RWPE1 (cell line): ENCODE data around the gene KRTAP5-2.

Experiments used
- CTCF ChIA-PET: fragments of 350-600 bp; sonication (Branson Sonifier 250); formaldehyde crosslinking; extraction: SDS; loops from one replicate; lab custom pipeline; 2021; lab: Yijun Ruan, JAX
- POLR2A ChIA-PET: fragments of 400-600 bp; formaldehyde crosslinking; extraction: SDS; loops from one replicate; lab custom pipeline; 2020; ENCODE audit warnings: antibody characterized with exemption; ENCODE audit not compliant: low non-redundant PET; lab: Yijun Ruan, JAX
- DNase-seq: peaks from one replicate; pipeline ENCODE4 v3.0.0; 2012; ENCODE audit warnings: low spot score
- H3K27ac ChIP-seq: fragments of 450-650 bp; 2 replicates; pipeline ENCODE4 v1.5.1; 2017
- TF ChIP-seq, protein P1 (sequence below): fragments of 450-650 bp; conservative IDR thresholded peaks from 2 replicates; pipeline ENCODE4 v1.5.1; 2017; ENCODE audit warnings: low read depth, mild to moderate bottlenecking

Gene KRTAP5-2

DNA sequence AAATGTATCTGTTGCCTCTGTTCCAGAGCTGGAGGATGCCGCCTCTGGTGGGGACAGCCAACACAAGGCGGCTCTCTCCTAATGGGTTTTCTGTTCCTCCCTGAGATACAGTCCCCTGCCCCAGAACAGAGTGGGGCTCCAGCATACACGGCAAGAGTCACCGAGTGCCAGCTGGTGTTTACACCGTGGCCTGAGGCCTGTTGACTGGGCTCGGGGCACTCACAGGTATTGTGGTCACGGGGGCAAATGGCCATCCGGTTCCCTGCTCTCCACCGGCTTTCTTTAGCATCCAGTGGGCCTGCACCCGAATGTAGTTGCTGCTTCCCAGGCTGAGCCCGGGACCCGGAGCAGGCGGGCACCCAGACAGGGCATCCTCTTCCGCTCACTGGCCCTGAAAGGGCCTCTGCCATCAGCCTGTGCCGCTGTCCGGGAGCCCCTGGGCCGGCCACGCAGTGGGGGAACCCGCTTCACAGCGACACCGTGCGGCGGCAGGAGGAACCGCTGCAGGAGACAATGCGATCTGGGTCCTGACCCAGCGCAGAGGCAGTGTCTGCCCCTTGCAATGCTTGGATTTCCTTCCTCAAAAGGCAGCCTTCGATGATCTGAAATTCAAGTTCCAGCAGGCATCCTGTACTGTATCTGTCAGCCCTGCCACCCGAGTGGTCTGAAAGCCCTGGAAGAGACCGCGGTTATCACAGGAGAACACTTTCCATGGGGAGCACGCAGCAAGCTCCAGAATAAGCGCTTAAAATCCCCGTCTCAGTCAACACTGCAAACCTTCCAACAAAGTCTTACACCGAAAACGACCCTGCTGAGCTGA lies 30.6 kb upstream of the KRTAP5-2 start:
- ChIA-PET POLR2A (no interaction called here), CTCF (interaction anchor here (0.5 to 1.6 kb wide), 10 partner anchors 9 to 700 kb away, joined by 3 to 9 read pairs (median 3); no protein-coding TSS in a partner anchor)

DNA sequence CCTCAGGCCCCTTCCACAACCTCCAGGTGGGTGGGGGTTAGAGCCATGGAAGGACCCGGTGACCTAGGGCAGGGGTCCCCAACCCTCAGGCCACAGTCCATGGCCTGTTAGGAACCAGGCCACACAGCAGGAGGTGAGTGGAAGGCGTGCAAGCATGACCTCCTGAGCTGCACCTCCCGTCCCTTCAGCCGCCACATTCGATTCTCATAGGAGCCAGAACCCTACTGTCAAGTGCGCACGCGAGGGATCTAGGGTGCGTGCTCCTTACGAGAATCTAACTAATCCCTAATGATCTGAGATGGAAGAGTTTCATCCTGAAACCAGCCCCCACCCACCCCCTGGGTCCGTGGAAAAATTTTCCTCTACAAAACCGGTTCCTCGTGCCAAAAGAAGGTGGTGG lies 27.4 kb upstream of the KRTAP5-2 start:
- CTCF ChIA-PET, result no interaction called here
- no peak overlapping the region for H3K27ac ChIP-seq
- POLR2A ChIA-PET, result no interaction called here
- no peak for DNase-seq
- TF ChIP-seq, protein P1, sequence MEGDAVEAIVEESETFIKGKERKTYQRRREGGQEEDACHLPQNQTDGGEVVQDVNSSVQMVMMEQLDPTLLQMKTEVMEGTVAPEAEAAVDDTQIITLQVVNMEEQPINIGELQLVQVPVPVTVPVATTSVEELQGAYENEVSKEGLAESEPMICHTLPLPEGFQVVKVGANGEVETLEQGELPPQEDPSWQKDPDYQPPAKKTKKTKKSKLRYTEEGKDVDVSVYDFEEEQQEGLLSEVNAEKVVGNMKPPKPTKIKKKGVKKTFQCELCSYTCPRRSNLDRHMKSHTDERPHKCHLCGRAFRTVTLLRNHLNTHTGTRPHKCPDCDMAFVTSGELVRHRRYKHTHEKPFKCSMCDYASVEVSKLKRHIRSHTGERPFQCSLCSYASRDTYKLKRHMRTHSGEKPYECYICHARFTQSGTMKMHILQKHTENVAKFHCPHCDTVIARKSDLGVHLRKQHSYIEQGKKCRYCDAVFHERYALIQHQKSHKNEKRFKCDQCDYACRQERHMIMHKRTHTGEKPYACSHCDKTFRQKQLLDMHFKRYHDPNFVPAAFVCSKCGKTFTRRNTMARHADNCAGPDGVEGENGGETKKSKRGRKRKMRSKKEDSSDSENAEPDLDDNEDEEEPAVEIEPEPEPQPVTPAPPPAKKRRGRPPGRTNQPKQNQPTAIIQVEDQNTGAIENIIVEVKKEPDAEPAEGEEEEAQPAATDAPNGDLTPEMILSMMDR, result no peak

More for the DNA sequence above, 30.6 kb upstream of the KRTAP5-2 start:
- H3K27ac ChIP-seq, result no peak overlapping the region
- peak; percentile 60 for DNase-seq
- TF ChIP-seq, protein P1, result peak; percentile 88

DNA sequence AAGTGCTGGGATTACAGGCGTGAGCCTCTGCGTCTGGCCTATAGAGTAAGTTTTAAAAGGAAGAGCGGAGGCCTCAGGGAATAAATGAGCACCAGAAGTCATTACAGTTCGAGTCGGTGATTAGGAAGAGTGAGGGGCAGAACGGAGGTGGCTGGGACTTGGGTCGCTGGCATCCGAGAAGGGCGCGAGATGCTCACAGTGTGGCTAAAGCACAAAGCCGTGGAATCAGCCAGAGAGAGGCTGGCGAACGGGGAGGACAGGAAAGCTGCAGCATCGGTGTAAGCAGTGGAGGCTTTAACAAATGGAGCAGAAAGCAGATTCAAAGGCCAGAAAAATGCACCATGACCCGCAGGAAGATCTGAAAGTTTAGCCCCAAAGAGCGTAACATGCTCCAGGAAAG lies 26.5 kb upstream of the KRTAP5-2 start:
- no peak overlapping the region for H3K27ac ChIP-seq
- ChIA-PET CTCF (no interaction called here), POLR2A (no interaction called here)
- TF ChIP-seq, protein P1, result no peak
- DNase-seq, result no peak

DNA sequence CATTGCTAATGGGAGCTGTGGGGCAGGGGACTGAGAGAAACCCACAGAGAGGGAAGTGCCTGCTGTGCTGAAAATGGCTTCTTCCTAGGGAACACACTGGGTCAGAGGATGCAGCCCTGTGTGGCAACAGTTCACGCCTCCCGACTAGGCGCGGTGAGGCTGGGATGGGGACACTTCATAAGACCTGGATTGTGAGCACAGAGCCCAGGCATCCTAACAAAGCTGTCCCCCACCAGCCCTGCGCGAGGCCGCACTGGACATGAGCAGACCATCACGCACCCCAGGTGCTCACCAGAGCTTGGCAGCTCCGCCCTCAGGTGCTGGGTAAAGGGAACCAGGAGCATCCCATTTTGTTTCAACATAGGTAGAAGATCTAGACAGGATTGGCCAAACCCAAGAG lies 25.6 kb upstream of the KRTAP5-2 start:
- CTCF ChIA-PET, result interaction anchor here (0.7 to 0.8 kb wide), 2 partner anchors 30 to 121 kb away, joined by 3 read pairs; no protein-coding TSS in a partner anchor
- TF ChIP-seq, protein P1, result no peak

DNA sequence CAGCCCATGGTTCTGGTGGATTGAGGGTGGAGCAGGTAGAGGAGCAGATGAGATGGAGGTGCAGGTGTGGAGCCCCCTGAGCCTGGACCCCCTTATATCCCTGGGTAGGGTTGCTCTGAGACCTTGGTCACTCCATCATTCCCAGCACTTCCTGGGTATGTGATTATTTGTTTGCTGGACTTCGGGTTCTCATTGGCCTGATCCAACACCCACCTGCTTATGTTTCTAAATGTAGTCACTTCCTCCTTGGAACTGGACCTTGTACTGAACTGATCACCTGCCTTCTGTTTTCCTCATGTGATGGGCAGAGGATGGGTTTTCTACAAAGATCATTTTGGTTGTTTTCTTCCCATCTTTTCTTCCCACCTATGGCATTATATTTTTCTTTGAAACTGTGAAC lies 24.0 kb upstream of the KRTAP5-2 start, which contains the start of gene KRTAP5-4:
Gene KRTAP5-4 (minus strand): TSS at position 53 of the 400 bp plus-strand sequence. CDS start 45 bp downstream, at position 8.
- CTCF ChIA-PET, result interaction anchor here (1.1 kb wide), 1 partner anchor 27 kb away, joined by 5 read pairs; no protein-coding TSS in a partner anchor
- POLR2A ChIA-PET, result no interaction called here
- DNase-seq, result no peak
- TF ChIP-seq, protein P1, result no peak
- no peak within 1 kb of the TSS for H3K27ac ChIP-seq

More for the DNA sequence above, 25.6 kb upstream of the KRTAP5-2 start:
- POLR2A ChIA-PET, result no interaction called here
- H3K27ac ChIP-seq, result no peak overlapping the region
- no peak for DNase-seq

DNA sequence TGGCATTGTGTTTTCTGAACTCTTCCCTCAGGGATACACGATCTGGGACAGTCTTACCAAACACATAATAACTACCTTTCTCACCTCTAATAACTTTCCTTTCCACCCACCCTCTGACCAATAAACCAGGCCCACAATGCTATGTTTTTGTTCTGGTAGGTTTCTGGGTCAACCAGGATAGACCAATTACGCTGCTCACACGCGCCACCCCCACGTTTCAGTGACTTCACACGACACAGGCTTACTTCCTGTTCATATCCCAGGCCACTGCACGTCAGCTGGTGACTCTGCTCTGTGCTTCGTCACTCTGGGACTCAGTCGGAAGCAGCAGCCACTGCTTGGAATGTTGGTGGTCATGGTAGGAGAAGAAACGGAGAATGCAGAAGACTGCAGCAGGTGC lies 21.4 kb upstream of the KRTAP5-2 start:
- ChIA-PET POLR2A (no interaction called here), CTCF (interaction anchor here (0.7 kb wide), 1 partner anchor 10 kb away, joined by 4 read pairs; the partner anchor contains the start of gene KRTAP5-5)
- no peak overlapping the region for H3K27ac ChIP-seq
- TF ChIP-seq, protein P1, result no peak
- no peak for DNase-seq
